H54 (cell line): ENCODE results near the gene GPC6.
A peak's percentile ranks its signal among the peaks of the same experiment; 100 is the strongest.

ENCODE experiments used
- DNase-seq: peaks from one replicate; pipeline ENCODE4 v3.0.0; 2011; ENCODE audit warnings: low spot score, mixed read lengths; ENCODE audit not compliant: insufficient read length
- FAIRE-seq: peaks from 3 replicates; lab custom pipeline; 2011; peaks lifted over from hg19 to GRCh38; lab: Jason Lieb, UNC
- POLR2A ChIP-seq: IDR thresholded peaks from 2 replicates; pipeline ENCODE4 v1.6.1; 2011; ENCODE audit warnings: low read depth, mild to moderate bottlenecking, low read length

Gene GPC6

DNA sequence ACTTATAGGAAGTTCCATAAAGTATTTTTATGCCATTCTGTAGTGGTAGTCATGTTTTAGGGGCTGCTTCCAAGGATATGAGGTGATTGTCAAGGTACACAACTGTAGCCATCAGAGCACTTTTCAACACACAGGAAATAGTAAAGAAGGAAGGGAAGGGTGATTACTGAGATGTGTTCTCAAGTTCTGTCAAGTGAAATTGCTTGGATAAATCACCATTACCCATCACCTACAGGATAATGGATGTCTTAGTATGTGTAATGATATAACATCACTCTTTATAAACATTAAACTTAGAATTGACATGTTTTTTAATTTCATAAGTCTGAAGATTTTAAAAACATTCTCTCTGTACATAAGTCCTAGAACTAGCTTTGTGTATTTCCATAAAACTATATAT is 765.0 kb downstream of the GPC6 start:
- no peak for TF ChIP-seq POLR2A
- DNase-seq = no peak
- FAIRE-seq = no peak

DNA sequence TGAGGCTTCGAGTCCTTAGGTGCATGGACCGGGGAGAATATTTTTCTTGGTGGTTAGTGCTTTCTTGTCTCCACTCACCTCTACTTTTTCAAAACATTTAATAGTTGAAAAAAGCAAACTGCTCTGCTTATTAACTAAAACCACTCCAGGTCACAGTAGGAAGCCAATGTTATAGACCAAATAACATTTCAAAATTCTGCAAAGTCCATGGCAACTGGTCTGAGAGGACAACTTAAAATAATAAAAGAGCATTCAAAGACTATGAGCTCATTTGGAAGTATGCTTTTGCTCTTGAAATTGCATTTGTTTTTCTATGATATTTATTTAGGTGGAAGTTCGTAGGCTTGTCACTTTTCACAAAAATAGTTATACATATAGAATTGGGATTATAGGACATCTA is 769.9 kb downstream of the GPC6 start:
- FAIRE-seq = no peak
- no peak for DNase-seq
- TF ChIP-seq POLR2A = no peak

GRCh38 chr13:94006296-94006695 is 779.7 kb downstream of the GPC6 start:
- TF ChIP-seq POLR2A = no peak
- DNase-seq = no peak
- FAIRE-seq = peak; percentile 15

DNA sequence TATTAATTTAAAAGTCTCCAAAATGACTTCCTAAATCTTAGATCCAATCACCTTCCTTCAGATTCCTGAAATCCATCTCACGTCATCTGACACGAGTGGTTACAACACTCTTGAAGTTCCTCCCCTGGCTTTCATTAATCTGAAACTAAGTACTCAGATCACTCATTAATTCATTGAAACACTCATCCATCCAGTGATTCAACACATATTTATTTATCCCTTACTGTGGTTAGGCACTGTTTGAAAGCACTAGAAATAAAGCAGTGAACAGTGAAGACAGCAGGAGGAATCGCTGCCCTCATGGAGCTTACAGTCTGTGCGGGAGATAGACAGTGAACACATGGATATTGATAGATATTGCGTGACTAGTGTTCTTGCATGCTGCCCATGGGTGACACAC is 780.5 kb downstream of the GPC6 start:
- FAIRE-seq (peak; percentile 62), DNase-seq (no peak)
- no peak for TF ChIP-seq POLR2A

GRCh38 chr13:94009701-94010100 is 783.1 kb downstream of the GPC6 start:
- TF ChIP-seq POLR2A = no peak
- FAIRE-seq = peak; percentile 92
- no peak for DNase-seq

- FAIRE-seq (no peak), DNase-seq (no peak)
- TF ChIP-seq POLR2A = no peak
Observed at GRCh38 chr13:94014461-94014860, 787.9 kb downstream of the GPC6 start.

DNA sequence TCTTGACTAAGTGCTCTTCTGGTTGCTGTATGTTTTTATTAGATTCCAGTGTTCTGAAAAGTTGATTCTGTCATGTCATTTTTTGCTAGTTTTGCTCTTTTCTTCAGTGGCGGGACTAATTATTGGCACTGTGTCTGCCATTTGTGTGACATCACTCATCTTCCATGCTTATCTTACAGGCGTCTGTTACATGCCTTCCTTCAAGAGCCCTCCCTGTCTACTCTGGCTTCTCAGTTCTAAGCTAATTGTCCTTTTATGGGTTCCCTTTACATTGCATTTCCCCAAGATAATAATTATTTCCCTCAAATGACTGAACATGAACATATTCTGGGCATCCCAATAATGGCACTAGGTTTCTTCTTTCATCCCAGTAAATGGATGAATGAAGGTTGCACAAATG is 793.8 kb downstream of the GPC6 start:
- TF ChIP-seq POLR2A = no peak
- no peak for DNase-seq
- FAIRE-seq = peak; percentile 75

GRCh38 chr13:94020833-94021232 is 794.2 kb downstream of the GPC6 start:
- FAIRE-seq = peak; percentile 96
- TF ChIP-seq POLR2A = no peak
- peak; percentile 8 for DNase-seq

DNA sequence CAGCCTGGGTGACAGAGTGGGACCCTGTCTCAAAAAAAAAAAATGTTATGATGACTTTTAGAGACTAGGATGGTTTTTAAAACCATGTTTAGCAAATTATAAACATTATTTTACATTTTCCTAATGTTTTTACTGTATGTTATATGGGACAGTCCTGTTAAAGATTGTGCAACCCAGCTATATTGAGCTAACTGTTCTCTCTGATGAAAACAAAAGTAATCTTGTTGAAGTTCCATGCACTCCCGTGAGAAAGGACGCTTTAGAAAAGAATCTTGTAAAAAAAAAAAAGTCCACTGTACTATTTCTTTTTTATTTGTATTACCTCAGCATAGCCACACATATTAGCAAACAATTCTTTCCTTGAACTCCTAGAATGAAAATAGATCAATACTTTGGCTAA is 801.6 kb downstream of the GPC6 start:
- no peak for FAIRE-seq
- DNase-seq = no peak
- TF ChIP-seq POLR2A = no peak

- FAIRE-seq (no peak), DNase-seq (no peak)
- TF ChIP-seq POLR2A = no peak
Observed at GRCh38 chr13:94028650-94029049, 802.0 kb downstream of the GPC6 start.

GRCh38 chr13:94030415-94031119 is 804.0 kb downstream of the GPC6 start:
- FAIRE-seq (peak; percentile 71), DNase-seq (no peak)
- TF ChIP-seq POLR2A = no peak

- no peak for TF ChIP-seq POLR2A
- no peak for FAIRE-seq
- DNase-seq = no peak
Observed at GRCh38 chr13:94031609-94032008, 805.0 kb downstream of the GPC6 start.

- TF ChIP-seq POLR2A = no peak
- no peak for FAIRE-seq
Observed at GRCh38 chr13:94033098-94033497, 806.5 kb downstream of the GPC6 start.

DNA sequence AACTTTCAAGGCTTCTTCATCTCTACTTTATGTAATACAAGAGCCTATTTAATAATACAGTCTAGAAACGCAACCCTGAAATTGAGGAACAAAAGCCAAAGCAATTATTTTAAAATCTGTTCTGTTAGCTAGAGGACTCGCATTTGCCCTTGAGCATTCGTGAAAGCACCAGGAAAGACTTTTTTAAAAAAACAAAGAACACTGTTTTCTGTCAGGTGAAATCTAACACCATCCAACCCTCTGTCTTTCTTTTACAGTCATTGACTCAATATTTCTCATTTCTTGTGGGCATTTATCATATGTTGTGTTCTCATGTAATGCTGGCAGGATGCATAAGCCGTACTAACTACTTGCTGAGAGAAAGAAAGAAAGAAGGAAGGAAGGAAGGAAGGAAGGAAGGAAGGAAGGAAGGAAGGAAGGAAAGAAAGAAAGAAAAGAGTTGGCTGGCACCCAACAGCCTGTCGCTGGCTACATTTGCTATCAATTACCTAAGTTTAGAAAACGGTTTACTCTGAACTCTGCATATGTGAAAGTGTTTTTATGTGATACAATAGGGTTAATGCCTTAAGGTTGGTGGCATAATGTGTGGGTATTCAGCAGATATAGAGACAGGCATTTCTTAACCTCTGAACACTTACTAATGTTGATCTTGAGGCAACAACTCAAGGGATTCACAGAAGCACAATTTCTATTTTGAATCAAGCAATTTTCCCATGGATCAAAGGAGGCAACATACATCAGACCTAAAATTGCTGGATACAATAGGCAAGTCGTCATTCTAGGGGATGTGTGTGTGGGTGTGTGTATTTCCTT is 807.4 kb downstream of the GPC6 start:
- no peak for TF ChIP-seq POLR2A
- FAIRE-seq = peak; percentile 55
- no peak for DNase-seq

More at GRCh38 chr13:94033098-94033497, 806.5 kb downstream of the GPC6 start:
- no peak for DNase-seq
